ENCODE results near the gene MEAF6. TPM values are rescaled to one million over a fixed set of nuclear protein-coding genes. Genes with fewer than 3 reads are reported as not detected.
"Not testable (repeated sequence)": the region's sequence is repeated elsewhere in the genome, so short reads cannot be mapped to it uniquely, and the experiment has no call there.

The MEAF6 gene
- total and polyA plus RNA-seq, 2 experiments from 2014 or later: 96.2 to 117 TPM

- H3K4me3 ChIP-seq: 0 out of 2 replicates have a peak overlapping the region, but pooled peaks have one; percentile 7
- H3K9me2 ChIP-seq (ENCODE audit: insufficient read depth): no peaks in the 10 kb centered on the region
- H3K27ac ChIP-seq: peak overlapping the region; percentile 71
- peaks cover 30% of the 10 kb centered on the region for H3K4me1 ChIP-seq (ENCODE audit: insufficient read depth)
- no peaks in the 10 kb centered on the region for H3K9me3 ChIP-seq (ENCODE audit: low read depth)
- H2AFZ ChIP-seq: no peak overlapping the region
- H4K20me1 ChIP-seq (ENCODE audit: insufficient read depth): 0 out of 2 replicates have a peak, but pooled peaks cover 3% of the 10 kb centered on the region
- peak overlapping the region; percentile 41 for H3K4me2 ChIP-seq (ENCODE audit: unreplicated experiment)
- H3K27me3 ChIP-seq (replicated peaks; ENCODE audit: insufficient read depth): no peaks in the 10 kb centered on the region
- in situ Hi-C loops (cut with MboI): no loop called here
- TF ChIP-seq EZH2 (IDR thresholded peaks at IDR 0.05; ENCODE audit: insufficient read depth, poor library complexity, severe bottlenecking) (no peak), EZH2phosphoT487 (IDR thresholded peaks at IDR 0.05; ENCODE audit: insufficient read depth, low read depth) (no peak)
- peaks cover 37% of the 10 kb centered on the region for H3K36me3 ChIP-seq (ENCODE audit: low read depth)
- 95% methylated on average over 6 of the region's 6 CpGs for WGBS, 2 experiments (ENCODE audit: low coverage in 1 of 2, low lambda C conversion rate in 2 of 2, missing lambda C conversion rate in 2 of 2)
- peaks cover 26% of the 10 kb centered on the region for H3F3A ChIP-seq (ENCODE audit: insufficient read depth)
- H3K79me2 ChIP-seq (ENCODE audit: insufficient read depth): peaks cover 97% of the 10 kb centered on the region
- H3K9ac ChIP-seq: peak overlapping the region; percentile 50; the same call in 1 of the 2 replicates
- DNase-seq: peak; percentile 45
These were observed 34.8 kb upstream of the MEAF6 start for GRCh38 chr1:37549341-37549740.

GRCh38 chr1:37545019-37545418 is 30.5 kb upstream of the MEAF6 start:
- peaks cover 97% of the 10 kb centered on the region for H3K79me2 ChIP-seq (ENCODE audit: insufficient read depth)
- no peak overlapping the region for H3K4me2 ChIP-seq (ENCODE audit: unreplicated experiment)
- peaks cover 13% of the 10 kb centered on the region for H3F3A ChIP-seq (ENCODE audit: insufficient read depth)
- no peaks in the 10 kb centered on the region for H4K20me1 ChIP-seq (ENCODE audit: insufficient read depth)
- H3K36me3 ChIP-seq (ENCODE audit: low read depth): peaks cover 58% of the 10 kb centered on the region
- TF ChIP-seq EZH2 (IDR thresholded peaks at IDR 0.05; ENCODE audit: insufficient read depth, poor library complexity, severe bottlenecking) (no peak), EZH2phosphoT487 (IDR thresholded peaks at IDR 0.05; ENCODE audit: insufficient read depth, low read depth) (no peak)
- no peak overlapping the region for H3K4me3 ChIP-seq
- no peaks in the 10 kb centered on the region for H3K9me3 ChIP-seq (ENCODE audit: low read depth)
- in situ Hi-C loops (cut with MboI): no loop called here
- no peak overlapping the region for H2AFZ ChIP-seq
- no peaks in the 10 kb centered on the region for H3K27me3 ChIP-seq (replicated peaks; ENCODE audit: insufficient read depth)
- H3K9ac ChIP-seq: no peak overlapping the region
- H3K9me2 ChIP-seq (ENCODE audit: insufficient read depth): no peaks in the 10 kb centered on the region
- 84 to 91% methylated on average over 5 of the region's 5 CpGs for WGBS, 2 experiments (ENCODE audit: low coverage in 1 of 2, low lambda C conversion rate in 2 of 2, missing lambda C conversion rate in 2 of 2)
- no peak overlapping the region for H3K27ac ChIP-seq
- H3K4me1 ChIP-seq (ENCODE audit: insufficient read depth): peaks cover 11% of the 10 kb centered on the region
- DNase-seq: no peak

GRCh38 chr1:37544530-37544929 is 30.0 kb upstream of the MEAF6 start:
- H3K9me3 ChIP-seq (ENCODE audit: low read depth): no peaks in the 10 kb centered on the region
- H4K20me1 ChIP-seq (ENCODE audit: insufficient read depth): no peaks in the 10 kb centered on the region
- TF ChIP-seq EZH2 (IDR thresholded peaks at IDR 0.05; ENCODE audit: insufficient read depth, poor library complexity, severe bottlenecking) (no peak), EZH2phosphoT487 (IDR thresholded peaks at IDR 0.05; ENCODE audit: insufficient read depth, low read depth) (no peak)
- 98 to 100% methylated on average over 17 to 21 of the region's 21 CpGs for WGBS, 2 experiments (ENCODE audit: low coverage in 1 of 2, low lambda C conversion rate in 2 of 2, missing lambda C conversion rate in 2 of 2)
- no peaks in the 10 kb centered on the region for H3K27me3 ChIP-seq (replicated peaks; ENCODE audit: insufficient read depth)
- H3F3A ChIP-seq (ENCODE audit: insufficient read depth): peaks cover 8% of the 10 kb centered on the region
- no peak overlapping the region for H3K27ac ChIP-seq
- H3K4me3 ChIP-seq: no peak overlapping the region
- in situ Hi-C loops (cut with MboI): no loop called here
- no peak overlapping the region for H3K4me2 ChIP-seq (ENCODE audit: unreplicated experiment)
- no peaks in the 10 kb centered on the region for H3K9me2 ChIP-seq (ENCODE audit: insufficient read depth)
- H3K79me2 ChIP-seq (ENCODE audit: insufficient read depth): peaks cover 97% of the 10 kb centered on the region
- no peak overlapping the region for H2AFZ ChIP-seq
- DNase-seq: no peak
- H3K36me3 ChIP-seq (ENCODE audit: low read depth): peaks cover 63% of the 10 kb centered on the region
- H3K4me1 ChIP-seq (ENCODE audit: insufficient read depth): peaks cover 6% of the 10 kb centered on the region
- no peak overlapping the region for H3K9ac ChIP-seq

GRCh38 chr1:37540036-37540785 is 25.6 kb upstream of the MEAF6 start:
- Histone ChIP-seq H3K4me1 (ENCODE audit: insufficient read depth) (0 out of 2 replicates have a peak, but pooled peaks cover 3% of the 10 kb centered on the region), H3K9me2 (ENCODE audit: insufficient read depth) (no peaks in the 10 kb centered on the region), H3K4me3 (no peak overlapping the region), H3K27me3 (replicated peaks; ENCODE audit: insufficient read depth) (no peaks in the 10 kb centered on the region), H3K9me3 (ENCODE audit: low read depth) (no peaks in the 10 kb centered on the region), H3K9ac (no peak overlapping the region), H3K36me3 (ENCODE audit: low read depth) (peaks cover 58% of the 10 kb centered on the region), H3K4me2 (ENCODE audit: unreplicated experiment) (no peak overlapping the region), H4K20me1 (ENCODE audit: insufficient read depth) (no peaks in the 10 kb centered on the region), H3F3A (ENCODE audit: insufficient read depth) (peaks cover 19% of the 10 kb centered on the region), H3K79me2 (ENCODE audit: insufficient read depth) (peaks cover 90% of the 10 kb centered on the region), H3K27ac (no peak overlapping the region), H2AFZ (no peak overlapping the region)
- 95% methylated on average over 30 of the region's 30 CpGs for WGBS, 2 experiments (ENCODE audit: low coverage in 1 of 2, low lambda C conversion rate in 2 of 2, missing lambda C conversion rate in 2 of 2)
- no peak for DNase-seq
- in situ Hi-C loops (cut with MboI): no loop called here
- TF ChIP-seq EZH2 (IDR thresholded peaks at IDR 0.05; ENCODE audit: insufficient read depth, poor library complexity, severe bottlenecking) (no peak), EZH2phosphoT487 (IDR thresholded peaks at IDR 0.05; ENCODE audit: insufficient read depth, low read depth) (no peak)

GRCh38 chr1:37539154-37539553 is 24.6 kb upstream of the MEAF6 start:
- H2AFZ ChIP-seq; H3K27me3 ChIP-seq (replicated peaks; ENCODE audit: insufficient read depth); H3K27ac ChIP-seq; H4K20me1 ChIP-seq (ENCODE audit: insufficient read depth); in situ Hi-C loops (cut with MboI); H3K9ac ChIP-seq; H3K4me2 ChIP-seq (ENCODE audit: unreplicated experiment); H3K9me3 ChIP-seq (ENCODE audit: low read depth); DNase-seq; H3K9me2 ChIP-seq (ENCODE audit: insufficient read depth); H3K4me3 ChIP-seq: not testable (repeated sequence)
- H3K36me3 ChIP-seq (ENCODE audit: low read depth): peaks cover 53% of the 10 kb centered on the region
- peaks cover 11% of the 10 kb centered on the region for H3K4me1 ChIP-seq (ENCODE audit: insufficient read depth)
- H3F3A ChIP-seq (ENCODE audit: insufficient read depth): peaks cover 27% of the 10 kb centered on the region
- H3K79me2 ChIP-seq (ENCODE audit: insufficient read depth): peaks cover 81% of the 10 kb centered on the region
- WGBS, 2 experiments (ENCODE audit: low coverage in 1 of 2, low lambda C conversion rate in 2 of 2, missing lambda C conversion rate in 2 of 2): 90 to 91% methylated on average over 10 of the region's 10 CpGs
